ENCODE measurements around the gene CD59. TPM values are rescaled to one million over a fixed set of nuclear protein-coding genes. Genes with fewer than 3 reads are reported as not detected.

CD59 gene
- 100 to 1,000 TPM; 368 to 529 TPM for total RNA-seq

GRCh38 chr11:33736148-33736812, at the start of gene CD59:
TSS of gene CD59 (minus strand) at chr11:33736423. CDS start at chr11:33722445, 13,978 bp downstream.
- Histone ChIP-seq H3K4me3 (peak within 1 kb of the TSS; percentile 98), H3K27me3 (replicated peaks; ENCODE audit: insufficient read depth) (no peaks in the 10 kb centered on the region), H3K4me1 (ENCODE audit: control insufficient read depth in 1 of 2, low read depth in 2 of 2) (peaks cover 14 to 44% of the 10 kb centered on the region in 2 donors), H3K9me3 (no peaks in the 10 kb centered on the region), H3K36me3 (peaks cover 5% of the 10 kb centered on the region), H3K27ac (peak within 1 kb of the TSS; percentile 86 to 95)
- ATAC-seq (ENCODE audit: insufficient number of reproducible peaks, low FRiP score, low read depth), result peak; percentile 86
- TF ChIP-seq, protein P1, sequence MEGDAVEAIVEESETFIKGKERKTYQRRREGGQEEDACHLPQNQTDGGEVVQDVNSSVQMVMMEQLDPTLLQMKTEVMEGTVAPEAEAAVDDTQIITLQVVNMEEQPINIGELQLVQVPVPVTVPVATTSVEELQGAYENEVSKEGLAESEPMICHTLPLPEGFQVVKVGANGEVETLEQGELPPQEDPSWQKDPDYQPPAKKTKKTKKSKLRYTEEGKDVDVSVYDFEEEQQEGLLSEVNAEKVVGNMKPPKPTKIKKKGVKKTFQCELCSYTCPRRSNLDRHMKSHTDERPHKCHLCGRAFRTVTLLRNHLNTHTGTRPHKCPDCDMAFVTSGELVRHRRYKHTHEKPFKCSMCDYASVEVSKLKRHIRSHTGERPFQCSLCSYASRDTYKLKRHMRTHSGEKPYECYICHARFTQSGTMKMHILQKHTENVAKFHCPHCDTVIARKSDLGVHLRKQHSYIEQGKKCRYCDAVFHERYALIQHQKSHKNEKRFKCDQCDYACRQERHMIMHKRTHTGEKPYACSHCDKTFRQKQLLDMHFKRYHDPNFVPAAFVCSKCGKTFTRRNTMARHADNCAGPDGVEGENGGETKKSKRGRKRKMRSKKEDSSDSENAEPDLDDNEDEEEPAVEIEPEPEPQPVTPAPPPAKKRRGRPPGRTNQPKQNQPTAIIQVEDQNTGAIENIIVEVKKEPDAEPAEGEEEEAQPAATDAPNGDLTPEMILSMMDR (IDR thresholded peaks at IDR 0.05), result peak; percentile 2
- DNase-seq (ENCODE audit: low spot score), result peak; percentile 89

DNA sequence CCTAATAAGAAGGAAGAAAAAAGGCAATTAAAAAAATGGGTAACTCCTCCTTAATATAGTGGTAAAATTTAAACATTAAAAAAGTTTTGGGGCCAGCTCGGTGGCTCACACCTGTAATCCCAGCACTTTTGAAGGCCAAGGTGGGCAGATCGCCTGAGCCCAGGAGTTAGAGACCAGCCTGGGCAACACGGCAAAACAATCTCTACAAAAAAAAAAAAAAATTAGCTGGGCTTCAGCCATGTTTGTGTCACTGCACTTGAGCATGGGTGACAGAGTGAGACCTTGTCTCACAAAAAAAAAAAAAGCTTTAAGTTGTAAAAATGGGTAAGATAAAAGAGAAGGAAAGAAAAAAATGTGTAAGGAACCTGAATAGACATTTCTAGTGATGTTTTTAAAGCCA, 49.4 kb upstream of the CD59 start:
- Histone ChIP-seq H3K27me3 (replicated peaks; ENCODE audit: insufficient read depth) (no peaks in the 10 kb centered on the region), H3K9me3 (no peaks in the 10 kb centered on the region), H3K36me3 (no peaks in the 10 kb centered on the region), H3K4me1 (ENCODE audit: control insufficient read depth in 1 of 2, low read depth in 2 of 2) (peaks cover 0 to 2% of the 10 kb centered on the region in 2 donors), H3K4me3 (no peak overlapping the region), H3K27ac (no peak overlapping the region)
- DNase-seq (ENCODE audit: low spot score), result no peak
- ATAC-seq (ENCODE audit: insufficient number of reproducible peaks, low FRiP score, low read depth), result no peak
- TF ChIP-seq, protein P1 (IDR thresholded peaks at IDR 0.05), result no peak

GRCh38 chr11:33779849-33780528, 43.8 kb upstream of the CD59 start:
- H3K9me3 ChIP-seq, result no peaks in the 10 kb centered on the region
- TF ChIP-seq, protein P1 (IDR thresholded peaks at IDR 0.05), result no peak
- no peaks in the 10 kb centered on the region for H3K27me3 ChIP-seq (replicated peaks; ENCODE audit: insufficient read depth)
- H3K36me3 ChIP-seq, result no peaks in the 10 kb centered on the region
- H3K4me3 ChIP-seq, result no peak overlapping the region
- H3K4me1 ChIP-seq (ENCODE audit: control insufficient read depth in 1 of 2, low read depth in 2 of 2), result peaks cover 4 to 24% of the 10 kb centered on the region in 2 donors
- H3K27ac ChIP-seq, result no peak overlapping the region
- ATAC-seq (ENCODE audit: insufficient number of reproducible peaks, low FRiP score, low read depth), result peak; percentile 70
- no peak for DNase-seq (ENCODE audit: low spot score)

DNA sequence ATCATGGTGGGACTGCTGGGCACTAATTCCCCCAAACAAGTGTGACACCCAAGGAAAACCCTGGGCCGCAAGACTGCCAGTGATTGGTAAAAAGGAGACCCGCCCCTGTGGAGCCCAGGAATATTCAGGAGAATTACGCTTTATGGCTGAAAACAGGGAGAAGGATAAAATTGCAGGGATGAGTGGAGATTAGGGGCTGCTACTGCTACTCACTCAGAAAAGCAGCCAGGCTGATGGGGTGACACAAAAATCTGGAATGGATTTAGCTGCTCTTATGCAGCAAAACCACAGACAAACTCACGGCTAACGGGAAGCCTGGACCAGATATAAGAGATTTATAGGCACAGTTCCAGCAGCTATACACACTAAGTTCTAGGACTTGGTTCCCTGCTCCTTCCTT, 42.5 kb upstream of the CD59 start:
- H3K9me3 ChIP-seq, result no peaks in the 10 kb centered on the region

GRCh38 chr11:33777906-33778305, 41.7 kb upstream of the CD59 start:
- no peaks in the 10 kb centered on the region for H3K36me3 ChIP-seq
- H3K9me3 ChIP-seq, result no peaks in the 10 kb centered on the region
- TF ChIP-seq, protein P1 (IDR thresholded peaks at IDR 0.05), result no peak
- no peak overlapping the region for H3K27ac ChIP-seq
- no peaks in the 10 kb centered on the region for H3K27me3 ChIP-seq (replicated peaks; ENCODE audit: insufficient read depth)
- DNase-seq (ENCODE audit: low spot score) (no peak), ATAC-seq (ENCODE audit: insufficient number of reproducible peaks, low FRiP score, low read depth) (no peak)
- peaks cover 9 to 36% of the 10 kb centered on the region in 2 donors for H3K4me1 ChIP-seq (ENCODE audit: control insufficient read depth in 1 of 2, low read depth in 2 of 2)
- no peak overlapping the region for H3K4me3 ChIP-seq

More for the DNA sequence above, 42.5 kb upstream of the CD59 start:
- no peak for DNase-seq (ENCODE audit: low spot score)
- Histone ChIP-seq H3K36me3 (no peaks in the 10 kb centered on the region), H3K27me3 (replicated peaks; ENCODE audit: insufficient read depth) (no peaks in the 10 kb centered on the region), H3K27ac (no peak overlapping the region), H3K4me1 (ENCODE audit: control insufficient read depth in 1 of 2, low read depth in 2 of 2) (peaks cover 5 to 29% of the 10 kb centered on the region in 2 donors), H3K4me3 (no peak overlapping the region)
- no peak for ATAC-seq (ENCODE audit: insufficient number of reproducible peaks, low FRiP score, low read depth)
- TF ChIP-seq, protein P1 (IDR thresholded peaks at IDR 0.05), result no peak
